GM13977 (cell line): ENCODE results near the gene SLC17A9.

Experiments
- DNase-seq: peaks from one replicate; pipeline ENCODE4 v3.0.0; 2012; ENCODE audit warnings: low spot score
- CTCF ChIP-seq: IDR thresholded peaks from 2 replicates; pipeline ENCODE4 v1.5.1; 2012; ENCODE audit warnings: mild to moderate bottlenecking, control low read depth; ENCODE audit not compliant: insufficient read depth; ENCODE audit errors: extremely low read depth, missing control alignments
- in situ Hi-C: fragments of 300-500 bp; cut with MboI; formaldehyde crosslinking; loops from one replicate; pipeline ENCODE4 v1.12.0; 2022; ENCODE audit warnings: low sequenced_read_pairs, low pct_unique_long_range_greater_than_20kb, mixed read lengths, inconsistent platforms; ENCODE audit not compliant: unreplicated experiment

Gene SLC17A9

GRCh38 chr20:63007646-63008488 is 55.4 kb downstream of the SLC17A9 start:
- DNase-seq, result no peak
- in situ Hi-C loops, result no loop called here
- no peak for TF ChIP-seq CTCF

DNA sequence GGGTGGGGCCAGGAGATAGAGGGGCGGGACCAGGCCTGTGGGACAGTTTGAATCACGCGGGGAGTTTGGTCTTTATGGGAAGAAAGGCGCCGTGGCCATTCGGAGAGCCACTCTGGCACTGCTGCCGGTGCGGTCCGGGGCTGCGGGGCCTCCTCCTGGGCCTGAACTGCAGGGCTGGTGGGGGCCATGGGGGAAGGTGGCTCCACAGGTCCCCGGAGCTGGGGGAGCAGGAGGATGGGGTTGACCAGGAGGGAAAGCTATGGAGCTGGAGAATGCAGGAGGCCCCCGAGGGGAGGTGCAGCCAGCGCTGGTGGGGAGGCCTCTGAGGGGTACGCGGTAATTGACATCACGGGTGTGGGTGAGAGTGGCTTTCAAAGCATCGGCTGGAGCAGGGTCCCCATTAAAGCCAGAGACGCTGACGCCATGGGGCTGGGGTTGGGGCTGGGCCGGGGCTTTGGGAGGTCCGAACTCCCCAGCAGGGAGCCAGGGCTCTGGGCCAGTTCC is 56.1 kb downstream of the SLC17A9 start:
- DNase-seq, result no peak
- in situ Hi-C loops, result no loop called here
- no peak for TF ChIP-seq CTCF

- DNase-seq, result peak; percentile 98
- TF ChIP-seq CTCF, result peak; percentile 97
- in situ Hi-C loops, result no loop called here
Measured at GRCh38 chr20:63009045-63009961, 56.8 kb downstream of the SLC17A9 start.

DNA sequence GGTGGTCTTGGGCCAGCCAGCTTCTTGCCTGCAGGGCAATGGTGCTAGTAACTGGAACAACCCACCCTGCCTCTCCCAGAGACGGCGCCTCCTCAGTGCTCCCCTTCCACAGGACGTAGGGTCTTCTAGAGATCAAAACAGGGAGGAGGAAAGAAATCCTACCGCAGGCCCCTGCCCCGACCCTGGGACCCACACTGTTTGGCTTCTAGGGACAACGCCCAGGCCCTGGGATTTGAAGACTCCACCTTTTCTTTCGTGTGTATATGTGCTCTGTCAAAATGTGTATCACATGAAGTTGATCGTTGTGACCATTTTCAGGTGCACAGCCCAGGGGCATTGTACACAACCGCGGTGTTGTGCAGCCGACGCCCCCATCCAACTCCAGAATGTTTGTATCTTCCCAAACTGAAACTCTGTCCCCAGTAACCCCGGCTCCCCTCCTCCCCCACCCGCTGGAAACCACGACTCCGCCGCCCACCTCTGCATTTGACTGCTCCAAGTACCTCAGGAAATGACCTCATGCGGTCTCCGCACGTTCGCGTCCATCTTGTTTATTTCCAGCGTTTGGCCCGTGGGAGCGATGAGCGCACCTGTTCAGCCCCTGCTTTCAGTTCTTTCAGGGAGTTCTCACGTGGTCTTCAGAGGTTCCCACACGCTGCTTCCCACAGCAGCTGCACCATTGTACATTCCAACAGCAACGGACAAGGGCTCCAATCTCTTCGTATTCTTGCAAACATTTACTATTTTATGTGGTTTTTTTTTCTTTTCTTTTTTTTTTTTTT is 57.7 kb downstream of the SLC17A9 start:
- DNase-seq, result peak; percentile 92
- no peak for TF ChIP-seq CTCF
- in situ Hi-C loops, result no loop called here

DNA sequence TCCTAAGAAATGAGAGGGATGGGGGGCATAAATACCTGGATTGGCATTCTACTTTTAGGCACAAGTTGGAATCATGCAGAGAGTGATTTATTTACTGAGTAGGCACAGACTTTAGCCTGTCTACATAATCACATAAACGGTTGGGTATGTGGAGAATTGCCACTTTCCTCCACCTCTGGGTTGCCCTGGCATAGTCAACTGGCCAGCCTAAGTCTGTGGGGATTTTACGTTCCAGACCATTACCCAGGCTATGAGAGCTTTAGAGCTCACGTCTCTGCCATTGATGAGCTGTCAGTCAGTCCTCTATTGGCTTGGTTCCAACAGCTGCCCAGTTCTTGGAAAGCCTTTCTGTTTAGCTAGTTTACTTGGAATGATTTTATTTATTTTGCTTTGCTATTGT is 59.3 kb downstream of the SLC17A9 start:
- no peak for DNase-seq
- no peak for TF ChIP-seq CTCF
- in situ Hi-C loops, result no loop called here

GRCh38 chr20:63013207-63013606 is 60.7 kb downstream of the SLC17A9 start:
- no peak for TF ChIP-seq CTCF
- no peak for DNase-seq
- in situ Hi-C loops, result no loop called here
